ENCODE measurements around the gene MARK2.

MARK2 gene

DNA sequence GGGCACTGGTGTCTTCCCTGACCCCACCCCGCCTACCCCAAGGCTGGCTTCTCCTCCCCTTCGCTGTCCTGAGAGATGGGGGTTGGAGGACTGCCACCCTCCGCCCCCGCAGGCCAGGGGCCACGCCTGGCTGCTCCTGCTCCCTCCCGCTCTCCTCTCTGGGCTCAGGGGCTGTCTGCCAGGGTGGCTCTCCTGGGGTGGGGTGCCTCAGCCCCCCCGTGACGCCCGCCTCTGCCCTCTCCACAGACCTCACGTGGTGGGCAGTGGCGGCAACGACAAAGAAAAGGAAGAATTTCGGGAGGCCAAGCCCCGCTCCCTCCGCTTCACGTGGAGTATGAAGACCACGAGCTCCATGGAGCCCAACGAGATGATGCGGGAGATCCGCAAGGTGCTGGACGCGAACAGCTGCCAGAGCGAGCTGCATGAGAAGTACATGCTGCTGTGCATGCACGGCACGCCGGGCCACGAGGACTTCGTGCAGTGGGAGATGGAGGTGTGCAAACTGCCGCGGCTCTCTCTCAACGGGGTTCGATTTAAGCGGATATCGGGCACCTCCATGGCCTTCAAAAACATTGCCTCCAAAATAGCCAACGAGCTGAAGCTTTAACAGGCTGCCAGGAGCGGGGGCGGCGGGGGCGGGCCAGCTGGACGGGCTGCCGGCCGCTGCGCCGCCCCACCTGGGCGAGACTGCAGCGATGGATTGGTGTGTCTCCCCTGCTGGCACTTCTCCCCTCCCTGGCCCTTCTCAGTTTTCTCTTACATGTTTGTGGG lies 69.9 kb downstream of the MARK2 start:
- no peak for DNase-seq (ENCODE audit: low read depth in 2 of 2)

DNA sequence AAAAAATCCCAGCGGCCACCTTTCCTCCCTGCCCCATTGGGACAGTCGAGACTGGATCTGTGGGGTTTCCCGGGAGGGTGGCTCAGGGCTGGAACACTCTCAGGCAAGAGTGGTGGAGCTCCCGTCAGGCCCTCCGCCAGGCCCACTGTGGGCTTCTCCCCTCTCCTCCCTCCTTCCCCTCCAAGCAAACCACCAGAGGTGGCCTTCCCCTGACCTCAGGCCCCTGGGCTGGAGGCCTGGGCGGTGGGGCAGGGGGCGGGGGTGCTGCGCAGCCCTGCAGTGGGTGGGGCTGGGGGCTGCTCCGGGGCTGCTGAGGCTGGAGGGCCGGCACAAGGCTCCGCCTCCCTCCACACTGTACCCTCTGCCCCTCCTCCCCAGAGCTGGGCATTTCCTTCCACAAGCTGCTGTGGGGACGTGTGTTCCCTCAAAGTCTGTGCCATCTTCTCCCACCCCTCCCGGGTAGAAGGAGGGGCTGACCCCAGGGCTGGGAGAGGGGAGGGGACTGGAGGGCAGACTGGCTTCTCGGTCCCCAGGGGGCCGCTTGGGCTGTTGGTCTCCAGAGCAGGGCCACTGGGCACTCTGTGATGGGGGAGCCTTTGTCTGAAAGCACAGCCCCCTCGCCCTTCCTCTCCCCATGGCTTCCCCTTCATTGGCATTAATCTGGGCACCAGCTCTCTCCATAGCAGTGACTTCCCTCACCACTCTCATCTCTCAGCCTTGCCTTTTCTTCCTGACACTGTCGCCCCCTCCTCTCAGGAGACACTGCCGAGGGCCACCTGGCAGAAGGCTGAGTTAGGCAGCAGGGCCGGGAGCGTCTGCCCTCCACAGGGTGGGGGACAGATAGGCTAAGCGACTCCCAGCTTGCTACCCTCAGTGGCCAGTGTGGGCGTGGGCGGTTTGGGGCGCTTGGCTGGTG lies 70.9 kb downstream of the MARK2 start:
- no peak for DNase-seq (ENCODE audit: low read depth in 2 of 2)

DNA sequence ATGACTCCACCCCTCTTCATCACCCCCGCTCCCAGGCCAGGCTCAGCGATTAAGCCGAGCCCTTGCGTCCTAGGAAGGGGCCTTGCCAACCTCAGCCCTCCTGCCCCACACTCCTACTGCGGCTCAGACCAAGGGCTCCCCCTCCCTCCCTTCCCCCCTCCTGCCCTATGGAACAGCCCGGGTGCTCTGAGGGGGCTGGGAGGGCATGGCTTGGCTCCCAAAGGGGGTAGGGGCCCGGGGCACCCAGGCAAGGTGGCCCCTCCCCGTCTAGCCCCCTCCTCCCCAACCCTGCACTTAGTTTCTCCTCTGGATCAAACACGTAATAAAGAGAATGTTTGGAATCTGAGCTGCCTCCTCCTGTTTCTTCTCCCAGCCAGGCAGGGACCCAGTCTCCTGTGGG lies 71.8 kb downstream of the MARK2 start:
- DNase-seq (ENCODE audit: low read depth in 2 of 2): no peak

DNA sequence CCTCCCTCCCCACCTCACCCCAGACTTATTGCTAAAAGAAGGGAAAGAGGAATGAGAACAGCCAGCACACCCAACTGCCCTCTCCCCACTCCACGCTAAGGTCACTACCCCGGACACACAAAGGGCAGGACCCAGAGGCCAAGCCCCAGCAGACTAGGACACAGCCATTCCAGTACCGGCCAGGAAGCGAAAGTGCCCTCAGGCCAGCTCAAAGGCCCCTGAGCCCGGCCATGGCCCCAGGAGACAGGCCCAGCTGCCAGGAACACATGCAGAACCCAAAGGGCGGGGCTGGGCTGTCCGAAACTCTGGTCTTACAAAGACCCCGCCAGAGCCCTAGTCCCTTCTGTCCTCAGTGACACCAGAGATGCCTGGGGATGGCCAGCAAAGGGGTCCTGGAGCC lies 72.5 kb downstream of the MARK2 start:
- no peak for DNase-seq (ENCODE audit: low read depth in 2 of 2)

DNA sequence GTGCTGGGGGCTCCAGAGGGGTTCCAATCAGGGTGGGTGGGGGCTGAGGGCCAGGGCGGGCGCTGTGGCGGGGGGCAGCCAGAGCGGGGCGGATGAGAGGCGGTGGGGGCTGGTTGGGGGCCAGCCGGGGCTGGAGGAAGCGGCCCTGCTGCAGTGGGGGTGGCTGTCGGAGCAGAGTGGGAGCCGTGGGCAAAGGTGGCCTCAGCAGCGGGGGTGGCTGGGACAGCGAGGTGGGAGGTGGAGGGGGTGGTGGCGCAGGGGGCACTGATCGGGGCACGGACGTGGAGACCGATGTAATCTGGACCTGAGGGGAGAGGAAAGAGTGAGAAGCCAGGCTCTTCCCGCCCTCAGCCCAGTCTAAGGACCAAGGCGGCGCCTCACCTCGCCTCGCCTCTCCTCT lies 73.0 kb downstream of the MARK2 start:
- DNase-seq (ENCODE audit: low read depth in 2 of 2): no peak

DNA sequence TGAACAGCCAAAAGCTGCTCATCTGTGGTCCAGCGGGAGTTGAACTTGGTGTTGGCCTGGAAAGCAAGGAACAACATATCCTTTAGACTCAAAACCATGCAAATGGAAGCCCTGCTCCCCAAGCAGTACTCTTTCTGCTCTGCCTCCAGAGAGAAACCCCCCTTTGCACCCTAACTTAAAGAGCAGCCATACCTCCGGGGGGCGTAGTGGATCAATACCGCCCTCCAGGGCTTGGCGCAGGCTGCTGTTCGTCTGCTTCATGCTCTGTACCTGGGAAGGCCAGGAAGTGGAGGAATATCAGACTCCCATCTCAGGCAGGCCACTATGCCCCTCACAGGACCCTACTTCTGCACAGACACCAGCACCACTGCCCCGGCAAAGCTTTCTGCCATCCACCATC lies 73.8 kb downstream of the MARK2 start:
- DNase-seq (ENCODE audit: low read depth in 2 of 2): no peak

DNA sequence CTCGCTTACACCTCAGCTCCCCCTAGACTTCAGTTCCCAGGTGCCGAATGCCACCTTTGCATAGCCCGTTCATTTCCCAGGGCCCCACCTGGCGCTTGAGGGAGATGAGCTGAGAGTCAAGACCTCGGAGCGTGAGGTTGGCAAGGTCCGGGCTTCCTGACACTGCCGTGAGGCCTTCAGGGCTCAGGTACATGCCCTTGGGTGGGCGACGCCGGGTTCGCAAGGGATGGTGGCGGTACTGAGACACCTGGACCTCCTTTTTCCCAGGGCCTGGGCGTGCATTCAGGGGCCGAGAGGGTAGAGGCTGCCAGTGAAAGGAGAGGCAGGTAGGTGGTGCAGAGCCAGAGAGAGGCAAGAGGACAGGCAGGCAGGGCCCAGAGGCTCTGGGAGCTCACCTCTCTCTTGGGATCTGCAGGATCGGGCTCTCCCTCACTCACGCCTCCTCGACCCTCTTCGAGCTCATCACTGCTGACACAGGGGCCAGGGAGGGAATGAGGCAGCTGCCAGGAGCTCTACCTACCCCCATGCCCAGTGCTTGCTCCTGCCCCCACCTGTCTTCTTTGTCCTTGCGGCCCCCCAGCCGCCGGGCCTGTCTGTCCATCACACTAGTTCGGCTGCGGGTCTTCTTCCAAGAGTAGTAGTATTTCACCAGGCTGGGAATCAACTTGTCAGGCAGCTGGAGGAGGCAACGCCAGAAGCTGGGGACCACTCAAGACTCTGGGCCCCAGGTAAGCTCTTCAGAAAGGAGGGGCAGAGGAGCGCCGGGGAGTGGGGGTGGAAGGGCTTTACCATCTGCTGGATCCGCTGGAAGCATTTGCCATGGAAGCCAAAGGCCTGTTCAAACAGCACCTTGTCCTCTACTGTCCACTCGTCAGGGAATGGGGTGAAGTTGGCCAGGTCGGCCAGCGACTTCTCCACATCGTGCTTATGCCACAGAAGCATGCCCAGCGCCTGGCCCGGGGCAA lies 75.2 kb downstream of the MARK2 start:
- DNase-seq (ENCODE audit: low read depth in 2 of 2): no peak

DNA sequence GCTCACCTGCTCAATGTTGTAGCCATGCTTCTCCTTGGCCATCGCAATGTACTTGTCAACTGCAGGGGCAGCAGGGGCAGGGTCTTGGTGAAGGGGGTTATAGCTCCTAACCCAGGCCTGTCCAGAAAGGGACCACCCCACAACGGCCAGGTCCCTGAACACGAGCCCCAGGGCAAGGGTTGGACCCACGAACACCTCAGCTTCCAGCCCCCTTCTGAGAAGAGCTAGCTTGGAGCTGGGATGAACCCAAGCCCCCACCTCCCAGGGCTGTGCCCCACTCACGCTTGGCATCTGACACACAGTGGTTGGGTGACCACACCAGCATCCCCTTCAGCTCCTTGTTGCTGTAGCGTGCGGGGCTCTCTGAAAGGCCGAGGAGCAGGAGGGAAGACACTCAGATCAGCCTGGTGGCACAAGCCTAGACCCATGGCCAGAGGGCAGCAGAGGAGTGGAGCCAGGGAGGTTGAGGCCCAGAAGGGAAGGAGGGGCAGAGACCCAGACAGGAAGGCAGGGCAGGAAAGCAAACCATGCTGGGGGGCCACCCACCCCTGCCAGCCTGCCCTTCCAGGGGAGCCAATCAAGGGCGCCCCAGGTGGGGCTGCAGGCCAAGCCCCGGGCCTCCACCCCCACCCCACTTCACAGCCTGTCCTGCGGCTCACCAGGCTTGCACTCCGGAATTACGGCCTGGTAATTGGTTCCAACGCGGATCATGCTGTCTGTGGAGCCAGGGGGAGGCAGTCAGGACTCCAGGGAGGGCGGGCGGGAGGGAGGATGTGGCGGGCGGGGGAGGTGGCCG lies 76.2 kb downstream of the MARK2 start:
- DNase-seq (ENCODE audit: low read depth in 2 of 2): no peak

DNA sequence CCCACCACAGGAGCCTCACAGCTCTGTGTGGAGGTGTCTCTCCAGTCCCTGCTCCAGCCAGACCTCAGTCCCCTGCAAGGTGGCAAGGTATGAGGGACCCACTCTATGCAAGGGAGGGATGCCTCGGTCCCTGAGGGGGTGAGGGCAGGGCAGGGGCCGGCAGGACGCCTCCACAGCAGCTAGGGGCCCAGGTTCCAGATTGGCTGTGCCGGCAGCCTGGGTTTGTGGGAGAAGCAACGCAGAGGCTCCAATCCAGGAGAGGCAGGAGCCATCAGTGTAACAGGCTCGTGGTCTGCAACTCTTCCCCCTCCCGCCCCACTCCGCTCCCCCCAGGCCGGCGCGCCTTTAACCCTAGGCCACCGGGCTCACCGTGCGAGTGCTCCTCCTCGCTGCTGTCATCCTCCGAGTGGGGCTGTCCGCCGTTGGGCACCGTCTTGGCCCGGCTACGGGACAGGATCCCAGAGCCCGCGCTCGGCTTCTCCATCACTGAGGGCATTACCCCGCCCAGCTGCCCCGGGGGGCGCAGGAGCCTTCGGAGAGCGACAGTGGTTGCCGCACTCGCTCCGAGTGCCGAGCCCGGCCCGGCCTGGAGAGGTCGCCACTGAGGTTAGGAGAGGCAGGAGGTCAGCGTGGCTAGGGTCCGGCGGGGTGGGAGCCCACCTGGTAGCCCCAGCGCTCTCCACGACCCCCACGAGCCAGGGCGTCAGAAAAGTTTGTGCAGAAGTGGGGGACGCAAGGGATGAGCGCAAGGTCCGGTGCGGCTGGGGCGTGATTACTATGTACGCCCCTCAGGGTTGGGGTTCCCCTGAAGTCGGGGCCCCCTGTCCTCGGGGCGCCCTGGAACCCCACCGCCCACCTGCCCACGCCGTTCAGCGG lies 77.3 kb downstream of the MARK2 start:
- DNase-seq (ENCODE audit: low read depth in 2 of 2): no peak

DNA sequence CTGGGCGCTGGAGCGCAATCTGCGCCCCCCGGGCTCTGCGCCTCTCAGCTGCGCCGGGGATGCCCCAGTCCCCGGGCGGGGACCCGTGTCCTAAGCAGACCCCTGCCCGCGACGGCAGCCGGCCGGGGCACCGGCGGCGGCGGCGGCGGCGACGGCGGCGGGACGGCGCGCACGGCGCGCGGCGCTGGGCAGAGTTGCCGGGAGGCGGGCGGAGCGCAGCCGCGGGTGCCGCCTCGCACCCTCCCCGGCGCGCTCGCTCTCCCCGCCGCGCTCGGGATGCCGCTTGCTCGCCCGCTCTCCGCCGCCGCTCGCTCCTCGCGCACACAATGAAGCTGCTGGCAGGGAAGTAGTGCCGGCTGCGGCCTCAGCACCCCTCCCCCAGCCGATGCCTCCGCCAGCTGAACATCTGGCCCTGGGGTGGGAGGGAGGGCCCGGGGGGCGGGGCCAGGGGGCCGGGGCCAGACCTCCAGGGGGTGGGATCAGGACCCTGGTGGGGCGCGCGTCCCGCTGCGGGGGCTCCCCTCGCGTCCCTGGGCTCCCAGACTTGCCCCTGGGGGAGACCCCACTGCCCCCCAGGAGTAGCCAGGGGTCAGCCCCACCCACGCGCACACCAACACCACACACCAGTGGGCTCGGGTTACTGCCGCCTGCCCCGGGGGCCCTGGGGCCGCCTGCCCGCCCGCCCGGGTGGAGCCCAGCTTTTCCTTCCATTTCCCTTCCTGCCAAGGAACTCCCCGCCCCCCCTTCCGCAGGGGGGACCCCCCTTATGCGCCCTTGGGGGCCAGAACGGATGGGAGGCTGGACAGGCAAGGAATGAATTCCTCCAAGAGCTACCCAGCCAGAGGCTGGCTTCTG lies 78.2 kb downstream of the MARK2 start, which contains the start of gene RCOR2:
Gene RCOR2, minus strand, starts transcription at position 328 of the 855 bp plus-strand sequence. CDS start 708 bp downstream, outside the sequence.
- peak; percentile 73 to 76 for DNase-seq (ENCODE audit: low read depth in 2 of 2)

DNA sequence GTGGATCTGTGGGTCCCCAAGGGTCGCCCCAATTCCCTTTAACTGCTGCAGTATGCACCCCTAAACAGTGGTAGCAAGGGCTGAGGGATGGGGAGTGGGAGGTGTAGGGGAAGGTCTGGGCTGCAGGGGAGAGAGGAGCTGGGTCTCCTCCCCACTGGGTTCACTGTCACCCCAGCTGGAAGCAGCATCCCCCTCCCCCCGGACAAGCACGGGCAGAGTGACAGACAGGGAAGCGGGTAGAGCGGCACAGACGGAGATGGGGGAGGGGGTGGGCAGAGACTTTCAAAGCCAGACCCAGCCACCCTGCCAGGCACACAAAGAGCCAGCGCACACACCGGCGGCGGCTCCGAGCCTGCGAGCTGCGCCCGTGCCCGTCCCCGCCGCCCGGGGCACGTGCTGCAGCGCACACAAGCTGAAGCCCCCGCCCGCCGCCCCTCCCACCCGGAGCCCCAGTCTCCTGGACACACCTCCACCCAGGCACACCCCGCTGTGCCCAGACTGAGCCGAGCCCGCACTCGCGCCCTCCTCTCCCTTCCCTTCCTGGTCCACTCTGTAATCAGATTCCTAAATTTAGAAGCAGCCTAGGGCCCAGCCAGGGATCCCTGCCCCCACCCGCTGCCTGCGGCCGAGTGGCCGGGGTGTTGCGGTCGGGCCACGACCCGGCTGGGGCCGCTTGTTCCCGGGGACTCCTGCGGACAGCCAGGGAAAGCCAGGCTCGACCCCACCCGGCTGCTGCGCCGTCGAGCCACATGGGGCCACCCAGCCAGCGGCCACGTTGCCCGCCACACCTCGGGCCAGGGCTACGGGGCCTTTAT lies 79.0 kb downstream of the MARK2 start:
- no peak for DNase-seq (ENCODE audit: low read depth in 2 of 2)

DNA sequence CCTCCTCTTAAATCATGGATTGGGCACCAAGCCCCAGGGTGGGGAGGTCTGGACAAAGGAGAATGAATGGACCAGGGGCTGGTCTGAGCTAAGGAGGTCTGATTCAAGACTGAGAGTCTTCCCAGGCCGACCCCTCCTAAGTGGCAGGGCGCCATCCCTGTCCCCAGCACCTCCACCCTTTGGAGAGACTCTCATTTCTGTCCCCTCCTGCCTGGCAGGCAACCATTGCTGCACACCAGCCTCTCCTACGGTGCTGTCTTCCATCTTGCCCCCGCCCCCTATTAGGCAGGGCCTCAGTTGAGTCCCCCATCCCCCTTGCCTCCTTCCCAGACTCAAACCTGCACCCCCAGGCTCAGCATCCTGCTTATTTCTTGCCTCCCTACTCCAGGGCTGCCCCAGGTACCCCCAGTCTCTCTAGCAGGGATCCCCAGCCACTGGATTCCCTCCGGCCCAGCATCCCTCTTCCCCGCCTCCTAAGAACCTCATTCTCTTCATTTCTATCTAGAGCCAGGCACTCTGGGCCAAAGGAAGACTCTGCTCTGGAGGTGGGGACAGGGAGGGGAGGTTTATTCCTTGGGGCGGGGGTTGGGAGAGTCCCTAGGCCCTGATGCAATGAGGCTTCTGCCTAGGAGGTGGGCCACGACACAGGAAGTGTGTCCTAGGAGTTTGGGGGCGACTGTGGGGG lies 79.7 kb downstream of the MARK2 start:
- DNase-seq (ENCODE audit: low read depth in 2 of 2): no peak

DNA sequence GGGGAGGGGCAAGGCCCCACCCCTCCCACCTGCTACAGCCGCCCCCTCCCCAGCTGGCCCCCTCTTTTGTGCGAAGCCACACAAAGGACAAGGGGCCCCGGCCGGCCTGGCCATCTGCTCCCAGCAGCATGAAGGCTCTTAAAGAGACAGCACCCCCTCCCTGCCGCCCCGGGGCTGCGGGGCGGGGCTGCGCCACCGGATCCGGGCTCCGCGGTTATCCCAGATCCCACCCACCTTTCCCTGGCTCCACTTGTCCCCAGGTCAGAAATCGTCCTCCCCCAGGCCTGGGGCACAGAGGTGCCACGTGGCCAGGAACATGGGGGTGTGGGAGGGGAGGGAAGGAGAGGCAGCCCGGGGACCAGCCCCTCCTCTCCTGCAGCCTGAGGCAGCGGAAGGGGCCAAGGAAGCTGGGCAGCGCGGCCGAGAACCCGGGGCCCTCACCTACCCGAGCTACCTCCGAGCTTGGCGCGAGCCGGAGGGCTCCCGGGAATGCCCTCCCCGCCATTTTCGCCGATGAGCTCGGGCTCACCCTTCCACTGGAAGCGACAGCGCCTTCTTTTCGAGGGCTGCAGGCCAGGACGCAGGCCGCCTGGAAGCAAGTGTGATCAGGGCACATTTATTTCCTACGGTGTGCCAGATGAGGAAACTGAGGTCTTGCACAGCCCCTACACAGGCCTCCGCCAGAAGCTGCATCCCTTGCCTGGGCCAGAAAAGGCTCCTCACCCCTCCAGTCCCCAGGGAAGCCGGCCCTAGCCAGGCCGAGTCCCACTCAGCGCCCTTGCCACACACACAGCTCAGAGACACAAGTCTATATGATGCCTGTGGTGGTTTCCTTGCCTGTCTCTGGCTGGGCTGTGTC lies 80.6 kb downstream of the MARK2 start:
- no peak for DNase-seq (ENCODE audit: low read depth in 2 of 2)

DNA sequence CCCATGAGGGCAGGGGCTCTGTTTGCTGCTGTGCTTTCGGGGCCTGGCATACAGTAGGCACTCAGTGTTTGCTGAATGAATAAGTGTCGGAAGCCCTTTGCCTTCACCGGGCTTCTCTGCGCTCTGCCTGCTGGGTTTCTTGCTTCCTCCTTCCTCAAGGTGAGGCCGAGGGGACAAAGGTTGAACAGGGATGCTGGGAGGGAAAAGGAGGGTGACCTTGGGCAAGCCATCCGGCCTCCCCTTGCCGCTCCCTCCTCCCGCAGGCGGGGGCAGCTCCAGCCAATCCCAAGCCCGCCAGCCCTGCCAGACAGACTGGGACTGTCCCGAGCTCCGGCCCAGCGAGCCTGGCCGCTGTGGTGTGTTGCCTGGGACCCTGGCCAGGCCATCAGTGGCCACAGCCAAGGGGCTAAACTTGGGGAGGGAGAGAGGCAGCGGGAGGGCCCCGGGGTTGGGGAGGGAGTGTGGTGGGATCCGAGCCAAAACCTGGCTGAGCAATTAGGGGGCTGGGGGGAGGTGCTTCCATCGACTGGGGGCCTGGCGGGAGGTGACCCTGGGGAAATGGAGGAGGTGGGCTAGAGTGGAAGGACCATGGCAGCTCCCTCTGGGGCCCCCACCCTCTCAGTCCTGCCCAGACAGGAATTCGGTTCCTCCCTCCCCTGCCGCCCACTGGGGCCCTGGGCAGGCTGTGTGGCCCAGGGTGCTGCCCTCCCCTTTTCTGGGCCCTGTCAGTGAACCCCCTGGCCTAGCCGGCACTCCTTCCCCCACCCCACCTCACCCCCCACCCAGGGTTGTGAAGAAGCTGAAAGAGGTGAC lies 81.4 kb downstream of the MARK2 start:
- no peak for DNase-seq (ENCODE audit: low read depth in 2 of 2)

DNA sequence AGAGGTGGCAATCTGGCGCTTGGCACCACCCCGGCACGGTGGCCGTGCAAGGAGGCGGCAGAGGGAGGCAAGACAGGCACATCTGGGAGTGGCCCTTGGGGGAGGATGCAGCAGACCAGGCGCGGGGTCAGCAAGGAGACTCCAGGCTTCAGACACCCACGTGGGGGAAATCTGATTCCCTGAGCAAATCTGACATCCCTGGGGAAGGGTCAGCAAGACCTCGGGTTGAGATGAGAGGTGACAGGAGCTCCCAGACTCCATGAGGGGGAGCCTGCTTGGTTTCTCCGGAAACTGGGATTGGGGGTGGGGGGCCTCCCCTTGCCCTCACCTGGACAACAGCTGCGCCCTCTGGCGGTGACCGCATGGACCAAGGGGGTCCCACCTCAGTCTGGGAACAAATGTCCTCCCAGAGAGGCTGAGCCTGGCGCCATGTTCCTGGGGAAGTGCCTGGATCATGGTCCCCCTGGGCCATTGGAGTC lies 82.1 kb downstream of the MARK2 start:
- DNase-seq (ENCODE audit: low read depth in 2 of 2): no peak

Measured in fibroblast of skin of left quadriceps (primary cell).